Measurements from ENCODE around the gene PRSS36.

- TF ChIP-seq CTCF (IDR thresholded peaks at IDR 0.05) (no peak), SIN3A (IDR thresholded peaks at IDR 0.05; ENCODE audit: borderline replicate concordance, insufficient read depth, low read depth, low read length) (no peak)
Measured at GRCh38 chr16:31138621-31139578, 11.0 kb downstream of the PRSS36 start.
